PC-3 (cell line): Measurements from ENCODE around the gene MLLT3.

Experiments used
- EZH2 ChIP-seq: fragments of 300-600 bp; sonication (generic); IDR thresholded peaks from one replicate; pipeline ENCODE4 v1.6.1; 2017; ENCODE audit warnings: antibody characterized with exemption, mild to moderate bottlenecking, low read length; ENCODE audit not compliant: unreplicated experiment
- TF ChIP-seq, protein P1 (sequence below): fragments of 300-600 bp; sonication (generic); conservative IDR thresholded peaks from 2 replicates; pipeline ENCODE4 v1.5.1; 2017; ENCODE audit warnings: antibody characterized with exemption, low read depth, mild to moderate bottlenecking, low read length

DNA sequence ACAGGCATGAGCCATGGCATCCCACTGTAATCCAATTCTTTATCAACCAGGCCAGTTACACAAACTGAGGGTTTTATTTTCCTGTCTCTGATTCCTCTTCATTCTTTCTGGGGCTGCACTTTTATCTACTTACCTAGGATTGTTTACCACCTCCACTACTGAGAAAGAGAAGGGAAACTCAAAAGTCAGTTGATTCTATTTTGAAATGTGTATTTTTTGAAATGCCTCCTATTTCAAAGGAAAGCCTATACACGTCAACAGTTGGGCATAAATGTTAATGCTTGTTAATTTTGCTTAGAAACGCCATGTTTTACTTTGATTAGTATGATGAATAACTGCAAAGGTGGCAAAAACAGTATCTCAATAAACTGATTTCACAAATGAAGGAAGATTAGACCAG, 92.5 kb downstream of the MLLT3 start:
- TF ChIP-seq, protein P1, sequence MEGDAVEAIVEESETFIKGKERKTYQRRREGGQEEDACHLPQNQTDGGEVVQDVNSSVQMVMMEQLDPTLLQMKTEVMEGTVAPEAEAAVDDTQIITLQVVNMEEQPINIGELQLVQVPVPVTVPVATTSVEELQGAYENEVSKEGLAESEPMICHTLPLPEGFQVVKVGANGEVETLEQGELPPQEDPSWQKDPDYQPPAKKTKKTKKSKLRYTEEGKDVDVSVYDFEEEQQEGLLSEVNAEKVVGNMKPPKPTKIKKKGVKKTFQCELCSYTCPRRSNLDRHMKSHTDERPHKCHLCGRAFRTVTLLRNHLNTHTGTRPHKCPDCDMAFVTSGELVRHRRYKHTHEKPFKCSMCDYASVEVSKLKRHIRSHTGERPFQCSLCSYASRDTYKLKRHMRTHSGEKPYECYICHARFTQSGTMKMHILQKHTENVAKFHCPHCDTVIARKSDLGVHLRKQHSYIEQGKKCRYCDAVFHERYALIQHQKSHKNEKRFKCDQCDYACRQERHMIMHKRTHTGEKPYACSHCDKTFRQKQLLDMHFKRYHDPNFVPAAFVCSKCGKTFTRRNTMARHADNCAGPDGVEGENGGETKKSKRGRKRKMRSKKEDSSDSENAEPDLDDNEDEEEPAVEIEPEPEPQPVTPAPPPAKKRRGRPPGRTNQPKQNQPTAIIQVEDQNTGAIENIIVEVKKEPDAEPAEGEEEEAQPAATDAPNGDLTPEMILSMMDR = no peak
- TF ChIP-seq EZH2 = no peak
